ENCODE data around the gene SS18L1.

DNA sequence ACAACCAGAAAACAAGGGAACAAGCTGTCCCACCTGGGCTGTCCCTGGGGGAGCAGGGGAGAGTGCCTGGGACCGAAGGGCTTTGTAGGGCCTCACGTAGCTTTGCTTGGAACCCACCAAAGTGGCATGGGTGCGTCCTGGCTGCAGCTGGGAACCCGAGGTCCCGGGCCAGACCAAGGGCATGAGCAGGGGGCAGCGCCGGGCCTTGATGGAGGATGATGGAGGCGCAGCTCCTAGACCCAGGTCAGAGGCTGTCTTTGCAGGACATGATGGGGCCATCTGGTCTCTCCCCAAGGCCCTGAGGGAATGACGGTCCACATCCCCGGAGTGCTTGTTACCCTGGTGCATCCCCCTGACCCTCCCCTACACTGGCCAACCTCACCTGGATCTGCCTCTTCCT lies 87.1 kb downstream of the SS18L1 start:
- TF ChIP-seq EZH2phosphoT487 (IDR thresholded peaks at IDR 0.05; ENCODE audit: unreplicated experiment) (no peak), POLR2AphosphoS5 (IDR thresholded peaks at IDR 0.05; ENCODE audit: low read depth) (no peak), STAT1 (IDR thresholded peaks at IDR 0.05; ENCODE audit: unreplicated experiment) (no peak), EZH2 (IDR thresholded peaks at IDR 0.05; ENCODE audit: low read depth, unreplicated experiment) (no peak), NANOG (IDR thresholded peaks at IDR 0.05; ENCODE audit: borderline replicate concordance) (no peak), JUNB (IDR thresholded peaks at IDR 0.05; ENCODE audit: unreplicated experiment) (no peak), ETS1 (IDR thresholded peaks at IDR 0.05) (no peak), CREB1 (CRISPR knock-in tag; IDR thresholded peaks at IDR 0.05; ENCODE audit: low read depth) (no peak), ZNF331 (CRISPR knock-in tag; IDR thresholded peaks at IDR 0.05; ENCODE audit: low read depth) (no peak), ZNF114 (CRISPR knock-in tag; IDR thresholded peaks at IDR 0.05) (no peak)
- TF ChIP-seq, protein P1, sequence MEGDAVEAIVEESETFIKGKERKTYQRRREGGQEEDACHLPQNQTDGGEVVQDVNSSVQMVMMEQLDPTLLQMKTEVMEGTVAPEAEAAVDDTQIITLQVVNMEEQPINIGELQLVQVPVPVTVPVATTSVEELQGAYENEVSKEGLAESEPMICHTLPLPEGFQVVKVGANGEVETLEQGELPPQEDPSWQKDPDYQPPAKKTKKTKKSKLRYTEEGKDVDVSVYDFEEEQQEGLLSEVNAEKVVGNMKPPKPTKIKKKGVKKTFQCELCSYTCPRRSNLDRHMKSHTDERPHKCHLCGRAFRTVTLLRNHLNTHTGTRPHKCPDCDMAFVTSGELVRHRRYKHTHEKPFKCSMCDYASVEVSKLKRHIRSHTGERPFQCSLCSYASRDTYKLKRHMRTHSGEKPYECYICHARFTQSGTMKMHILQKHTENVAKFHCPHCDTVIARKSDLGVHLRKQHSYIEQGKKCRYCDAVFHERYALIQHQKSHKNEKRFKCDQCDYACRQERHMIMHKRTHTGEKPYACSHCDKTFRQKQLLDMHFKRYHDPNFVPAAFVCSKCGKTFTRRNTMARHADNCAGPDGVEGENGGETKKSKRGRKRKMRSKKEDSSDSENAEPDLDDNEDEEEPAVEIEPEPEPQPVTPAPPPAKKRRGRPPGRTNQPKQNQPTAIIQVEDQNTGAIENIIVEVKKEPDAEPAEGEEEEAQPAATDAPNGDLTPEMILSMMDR (conservative IDR thresholded peaks at IDR 0.05; ENCODE audit: low read depth in 2 of 2): no peak
- TF ChIP-seq, protein P2, sequence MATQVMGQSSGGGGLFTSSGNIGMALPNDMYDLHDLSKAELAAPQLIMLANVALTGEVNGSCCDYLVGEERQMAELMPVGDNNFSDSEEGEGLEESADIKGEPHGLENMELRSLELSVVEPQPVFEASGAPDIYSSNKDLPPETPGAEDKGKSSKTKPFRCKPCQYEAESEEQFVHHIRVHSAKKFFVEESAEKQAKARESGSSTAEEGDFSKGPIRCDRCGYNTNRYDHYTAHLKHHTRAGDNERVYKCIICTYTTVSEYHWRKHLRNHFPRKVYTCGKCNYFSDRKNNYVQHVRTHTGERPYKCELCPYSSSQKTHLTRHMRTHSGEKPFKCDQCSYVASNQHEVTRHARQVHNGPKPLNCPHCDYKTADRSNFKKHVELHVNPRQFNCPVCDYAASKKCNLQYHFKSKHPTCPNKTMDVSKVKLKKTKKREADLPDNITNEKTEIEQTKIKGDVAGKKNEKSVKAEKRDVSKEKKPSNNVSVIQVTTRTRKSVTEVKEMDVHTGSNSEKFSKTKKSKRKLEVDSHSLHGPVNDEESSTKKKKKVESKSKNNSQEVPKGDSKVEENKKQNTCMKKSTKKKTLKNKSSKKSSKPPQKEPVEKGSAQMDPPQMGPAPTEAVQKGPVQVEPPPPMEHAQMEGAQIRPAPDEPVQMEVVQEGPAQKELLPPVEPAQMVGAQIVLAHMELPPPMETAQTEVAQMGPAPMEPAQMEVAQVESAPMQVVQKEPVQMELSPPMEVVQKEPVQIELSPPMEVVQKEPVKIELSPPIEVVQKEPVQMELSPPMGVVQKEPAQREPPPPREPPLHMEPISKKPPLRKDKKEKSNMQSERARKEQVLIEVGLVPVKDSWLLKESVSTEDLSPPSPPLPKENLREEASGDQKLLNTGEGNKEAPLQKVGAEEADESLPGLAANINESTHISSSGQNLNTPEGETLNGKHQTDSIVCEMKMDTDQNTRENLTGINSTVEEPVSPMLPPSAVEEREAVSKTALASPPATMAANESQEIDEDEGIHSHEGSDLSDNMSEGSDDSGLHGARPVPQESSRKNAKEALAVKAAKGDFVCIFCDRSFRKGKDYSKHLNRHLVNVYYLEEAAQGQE (IDR thresholded peaks at IDR 0.05; ENCODE audit: unreplicated experiment): no peak
